NCI-H526 (cell line): ENCODE measurements around the gene SGCE.

ENCODE experiments used
- DNase-seq, 2 experiments: peaks; one replicate each; lab custom pipeline; 2025; lab: John Stamatoyannopoulos, UW

The SGCE gene

DNA sequence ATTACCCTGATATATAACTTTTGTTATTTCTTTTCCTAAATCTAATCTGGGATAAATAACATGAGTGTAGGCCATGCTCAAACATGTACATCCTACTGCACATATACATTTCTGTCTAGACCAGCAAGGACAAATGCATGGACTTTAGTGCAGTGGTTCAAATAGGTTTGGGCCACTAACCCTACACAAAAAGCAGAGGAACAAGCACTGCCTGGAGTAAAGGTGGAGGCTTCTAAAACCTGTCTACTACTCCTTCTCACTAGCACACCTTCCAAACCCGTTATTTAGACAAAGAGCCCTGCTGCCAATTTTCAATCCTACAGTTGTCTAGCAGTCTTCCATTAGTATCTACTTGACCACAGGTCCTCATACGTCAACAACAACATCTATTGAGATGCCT is 34.8 kb downstream of the SGCE start:
- DNase-seq = no peak

DNA sequence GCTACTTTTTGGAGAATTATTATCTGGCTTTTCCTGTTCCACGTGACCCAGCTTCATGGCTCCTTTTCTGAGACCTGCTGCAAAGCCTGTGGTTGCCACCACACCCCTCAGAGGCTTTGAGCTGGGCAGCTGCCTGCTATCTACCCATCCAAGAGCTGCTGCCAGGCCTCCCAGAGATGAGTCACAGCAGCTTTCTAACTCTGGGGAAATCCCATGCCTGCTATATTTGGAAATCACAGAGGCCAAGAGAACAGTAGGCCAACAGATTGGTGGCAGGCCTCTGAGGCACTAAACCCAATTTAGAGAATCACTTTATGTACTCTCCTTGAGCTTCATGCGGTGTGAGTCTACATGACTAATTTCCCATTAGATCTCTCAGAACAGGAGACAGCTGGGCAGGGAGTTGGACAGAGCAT is 35.2 kb downstream of the SGCE start:
- DNase-seq = no peak

- no peak for DNase-seq
Observed at GRCh38 chr7:94618126-94618525, 37.8 kb downstream of the SGCE start.

- no peak for DNase-seq
Observed at GRCh38 chr7:94616855-94617254, 39.1 kb downstream of the SGCE start.

DNA sequence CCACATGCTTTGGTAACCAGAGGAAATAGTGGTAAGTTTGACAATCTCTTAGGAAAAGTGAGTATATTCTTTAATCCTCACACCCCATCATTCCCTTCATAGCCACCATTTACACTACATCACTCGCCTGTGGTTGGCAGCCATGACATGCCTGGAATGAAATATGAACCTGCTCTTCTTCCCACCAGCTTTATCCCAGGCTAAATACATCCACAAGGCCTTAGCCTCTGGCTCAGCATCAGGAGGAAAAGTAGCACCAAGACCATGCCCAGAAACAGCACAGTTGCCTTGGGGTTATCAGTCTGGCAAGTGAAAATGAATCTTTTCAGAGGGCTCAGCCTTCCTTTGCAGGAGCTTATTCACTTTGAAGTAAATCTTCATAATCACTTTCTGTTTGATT is 40.3 kb downstream of the SGCE start:
- no peak for DNase-seq

GRCh38 chr7:94612661-94613060 is 43.3 kb downstream of the SGCE start:
- DNase-seq = no peak

DNA sequence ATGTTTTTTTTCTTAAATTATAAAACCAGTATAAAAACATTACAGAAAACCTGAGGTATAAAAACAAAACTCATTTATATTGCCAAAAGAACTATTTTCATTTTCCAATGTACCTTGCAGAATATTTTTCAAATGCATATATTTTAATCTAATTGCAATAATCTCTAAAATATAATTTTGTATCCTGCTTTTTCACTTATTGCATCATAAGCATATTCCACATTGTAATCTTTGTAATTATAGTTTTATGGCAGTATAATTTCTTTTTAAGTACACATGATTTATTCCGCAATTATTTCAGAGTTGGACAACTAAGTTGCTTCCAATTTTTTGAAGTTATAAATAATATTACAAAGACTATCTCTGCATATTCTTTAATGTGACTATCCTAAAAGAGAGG is 43.7 kb downstream of the SGCE start:
- DNase-seq = no peak

GRCh38 chr7:94609561-94609960 is 46.4 kb downstream of the SGCE start:
- DNase-seq = no peak

- DNase-seq = no peak
Observed at GRCh38 chr7:94605031-94605430, 50.9 kb downstream of the SGCE start.

DNA sequence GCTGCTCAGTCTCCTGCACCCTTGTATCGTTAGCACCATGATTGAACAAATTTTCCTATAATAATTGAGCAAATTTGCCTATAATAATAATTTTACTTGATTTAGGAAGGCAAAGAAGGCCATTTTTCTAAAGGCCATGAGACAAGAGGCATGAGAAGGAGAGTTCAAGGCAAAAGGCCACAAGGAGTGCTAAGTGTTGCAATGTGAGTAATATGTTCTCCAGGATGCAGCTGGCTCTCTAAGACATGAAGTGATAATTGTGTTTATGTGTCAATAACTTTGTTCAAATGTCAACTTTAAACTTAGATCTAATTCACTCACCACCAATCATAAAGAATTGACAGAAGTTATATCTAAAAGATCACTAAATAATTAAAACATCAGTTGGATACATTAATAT is 53.8 kb downstream of the SGCE start:
- no peak for DNase-seq

- DNase-seq = no peak
Observed at GRCh38 chr7:94600267-94600666, 55.7 kb downstream of the SGCE start.

- no peak for DNase-seq
Observed at GRCh38 chr7:94595717-94596116, 60.2 kb downstream of the SGCE start.

DNA sequence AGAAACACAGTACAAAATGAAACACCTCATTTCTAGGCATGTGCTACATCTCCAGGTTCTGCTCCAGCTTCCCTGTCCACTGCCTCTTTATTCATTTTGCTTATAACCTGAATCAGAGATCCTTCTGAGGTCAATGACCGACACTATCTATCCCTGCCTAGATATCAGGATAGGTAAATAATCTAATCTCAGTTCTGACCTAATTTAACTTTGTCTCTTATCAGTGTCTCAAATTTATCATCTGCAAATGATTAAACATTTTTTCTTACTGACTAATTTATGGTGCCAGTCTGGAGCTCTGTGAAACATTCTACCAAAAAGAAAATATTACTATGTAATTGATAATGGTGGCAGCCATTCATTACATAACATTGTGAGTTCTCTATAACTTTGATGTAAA is 61.1 kb downstream of the SGCE start:
- no peak for DNase-seq

- no peak for DNase-seq
Observed at GRCh38 chr7:94591176-94591575, 64.8 kb downstream of the SGCE start.

DNA sequence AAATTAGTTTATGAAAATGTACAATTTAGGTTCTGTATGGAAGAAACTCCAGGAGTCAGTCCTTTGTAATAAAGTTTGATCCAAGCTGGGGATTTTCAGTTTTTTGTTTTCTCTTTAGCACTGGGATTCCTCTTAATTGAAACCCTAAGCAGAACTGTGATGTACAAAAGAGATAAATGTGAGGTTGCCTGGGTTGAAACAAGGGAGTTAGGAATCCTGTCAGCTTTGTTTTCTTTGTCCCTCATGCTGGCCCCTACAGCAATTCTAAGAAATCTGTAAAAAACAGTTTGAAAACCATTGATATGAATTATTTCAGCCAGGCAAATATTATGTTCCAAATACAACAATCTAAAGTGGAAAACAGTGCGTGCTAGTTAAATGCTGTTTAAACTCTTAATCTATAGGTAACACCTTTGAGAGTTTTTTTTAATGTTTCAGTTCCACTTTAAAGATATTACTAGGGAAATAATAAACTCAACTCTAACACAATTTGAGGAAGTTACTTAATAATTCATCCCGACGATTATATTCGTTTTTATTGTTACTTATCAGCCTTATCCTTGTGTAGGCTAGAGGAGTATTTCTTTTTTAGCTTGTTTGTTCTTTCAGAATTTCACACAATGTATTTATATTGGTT is 65.3 kb downstream of the SGCE start:
- no peak for DNase-seq

DNA sequence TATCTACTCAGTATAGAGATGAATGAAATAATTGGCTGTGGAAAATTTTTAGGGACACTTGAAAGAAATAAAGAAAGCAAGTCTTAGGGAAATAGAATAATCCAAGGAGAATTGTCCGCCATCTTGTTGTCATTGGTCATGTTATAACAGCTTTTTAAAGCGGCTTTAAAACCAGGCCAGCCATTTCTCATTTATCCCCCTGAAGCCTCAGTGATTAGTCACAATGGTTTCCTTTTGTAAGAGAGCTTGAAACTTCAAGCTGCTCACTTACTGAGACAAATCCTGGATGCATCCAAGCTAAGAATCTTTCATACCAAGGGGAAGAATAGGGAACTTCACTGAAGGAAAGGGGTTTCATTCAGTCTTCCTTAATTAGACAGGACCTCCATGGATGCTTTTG is 67.9 kb downstream of the SGCE start:
- DNase-seq = no peak

GRCh38 chr7:94584113-94584512 is 71.8 kb downstream of the SGCE start:
- DNase-seq = no peak

DNA sequence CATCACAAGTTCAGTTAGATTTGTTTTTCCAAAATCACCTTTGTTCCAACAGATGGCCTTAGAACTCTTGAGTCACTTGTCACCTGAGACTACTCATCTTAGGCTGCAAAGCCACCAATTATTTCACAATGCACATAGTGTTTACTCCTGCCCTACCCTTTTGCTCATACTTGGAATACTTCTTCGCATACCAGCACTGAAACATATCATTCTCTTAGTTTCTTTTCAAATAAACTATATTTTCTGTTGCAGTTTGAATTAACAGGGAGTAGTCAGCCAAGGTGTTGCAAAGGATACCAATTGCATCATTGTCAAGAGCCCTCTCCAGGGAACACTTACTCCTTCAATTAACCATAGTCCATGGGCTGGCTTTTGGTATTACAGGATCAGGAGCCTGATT is 75.3 kb downstream of the SGCE start:
- no peak for DNase-seq

- DNase-seq = no peak
Observed at GRCh38 chr7:94579470-94579869, 76.5 kb downstream of the SGCE start.

GRCh38 chr7:94578614-94579013 is 77.3 kb downstream of the SGCE start:
- no peak for DNase-seq

DNA sequence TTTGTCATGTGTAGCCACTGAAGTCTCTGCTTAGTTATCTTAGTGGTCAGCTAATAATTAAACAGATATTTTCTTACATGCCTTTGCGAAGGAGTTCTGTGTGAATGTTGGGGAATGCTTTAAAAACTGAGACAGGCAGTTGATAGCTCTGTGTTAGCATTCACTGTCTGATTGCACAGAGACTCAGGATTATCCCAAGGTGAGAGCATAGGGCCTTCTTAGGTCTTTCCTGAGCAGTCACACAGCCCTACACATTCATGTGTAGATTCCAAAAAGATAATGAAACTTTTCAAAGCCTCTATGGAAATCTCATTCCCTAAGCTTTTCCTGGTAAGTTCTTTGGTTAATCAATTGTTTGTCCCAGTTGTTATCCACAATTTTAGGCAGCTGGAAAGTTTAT is 78.6 kb downstream of the SGCE start:
- no peak for DNase-seq

DNA sequence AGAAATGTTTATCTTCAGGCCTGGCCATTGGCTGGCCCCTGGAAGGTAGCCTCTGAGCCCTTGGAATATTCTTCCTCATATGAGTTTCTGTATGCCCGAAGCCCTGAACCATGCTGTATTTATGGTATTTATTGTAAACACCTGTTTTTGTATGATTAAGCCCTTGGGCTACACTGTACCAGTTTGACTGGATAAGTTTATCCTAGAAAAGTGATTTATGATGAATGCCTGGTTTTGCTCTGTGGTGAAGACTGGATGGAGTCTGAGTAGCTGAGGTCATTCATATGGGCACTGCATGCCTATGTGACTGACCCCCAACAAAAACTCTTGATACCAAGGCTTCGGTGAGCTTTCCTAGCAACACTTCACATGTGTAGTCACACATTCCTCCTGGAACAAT is 79.6 kb downstream of the SGCE start:
- DNase-seq = no peak

GRCh38 chr7:94575646-94576045 is 80.3 kb downstream of the SGCE start:
- no peak for DNase-seq

DNA sequence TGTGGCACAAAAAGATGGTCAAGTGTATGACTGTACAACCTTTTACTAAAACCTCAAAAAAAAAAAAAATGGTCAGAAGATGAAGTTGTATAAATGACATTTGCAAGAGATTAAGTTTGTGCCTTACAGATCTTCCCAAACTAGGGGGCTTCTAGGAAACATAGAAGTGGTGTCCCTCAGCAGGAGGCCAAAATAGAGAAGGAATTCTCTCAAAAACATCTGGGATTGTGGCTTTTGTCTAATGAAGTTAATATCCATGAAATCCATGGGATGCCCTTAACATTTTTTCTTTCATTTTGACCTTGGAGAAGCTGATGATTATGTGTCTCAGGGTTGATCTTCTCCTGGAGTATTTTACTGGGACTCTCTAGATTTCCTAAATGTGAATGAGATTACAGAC is 84.1 kb downstream of the SGCE start:
- no peak for DNase-seq

GRCh38 chr7:94567396-94567795 is 88.5 kb downstream of the SGCE start:
- DNase-seq = no peak
